Activated CD8-positive, alpha-beta memory T cell treated with anti-CD3 and anti-CD28 coated beads, Interleukin-2, amount 50 U/mL, for 24 hours (primary cell): ENCODE data around the gene CNR1.

ENCODE experiments used
- DNase-seq: peaks from one replicate; pipeline ENCODE4 v3.0.0-alpha.2; 2020; ENCODE audit errors: extremely low read depth

CNR1 gene

DNA sequence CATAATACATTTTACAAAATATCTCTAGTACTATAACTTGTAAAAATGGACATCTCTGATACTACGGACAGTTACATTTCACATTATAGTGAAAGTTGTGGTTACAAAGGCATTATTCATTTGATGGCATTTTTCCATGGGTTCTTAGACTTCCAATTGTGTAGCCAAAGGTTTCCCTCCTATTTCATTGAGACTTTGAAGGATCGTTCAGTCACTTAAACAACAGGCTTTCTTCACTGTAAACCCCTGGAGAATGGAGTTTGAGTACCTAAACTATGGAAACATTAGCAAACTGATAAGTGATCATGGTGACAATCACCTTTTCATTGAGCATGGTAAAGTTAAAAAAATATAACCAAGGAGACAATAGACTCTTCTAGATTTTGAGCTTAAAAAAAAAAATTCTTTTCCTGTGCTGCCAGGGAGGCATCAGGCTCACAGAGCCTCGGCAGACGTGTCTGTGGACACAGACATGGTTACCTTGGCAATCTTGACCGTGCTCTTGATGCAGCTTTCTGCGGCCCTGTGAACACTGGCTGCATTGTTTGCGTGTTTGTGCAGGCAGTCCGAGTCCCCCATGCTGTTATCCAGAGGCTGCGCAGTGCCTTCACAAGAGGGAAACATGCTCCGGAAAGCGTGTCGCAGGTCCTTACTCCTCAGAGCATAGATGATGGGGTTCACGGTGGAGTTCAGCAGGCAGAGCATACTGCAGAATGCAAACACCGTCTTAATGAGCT is 22.6 kb downstream of the CNR1 start:
- DNase-seq: no peak

DNA sequence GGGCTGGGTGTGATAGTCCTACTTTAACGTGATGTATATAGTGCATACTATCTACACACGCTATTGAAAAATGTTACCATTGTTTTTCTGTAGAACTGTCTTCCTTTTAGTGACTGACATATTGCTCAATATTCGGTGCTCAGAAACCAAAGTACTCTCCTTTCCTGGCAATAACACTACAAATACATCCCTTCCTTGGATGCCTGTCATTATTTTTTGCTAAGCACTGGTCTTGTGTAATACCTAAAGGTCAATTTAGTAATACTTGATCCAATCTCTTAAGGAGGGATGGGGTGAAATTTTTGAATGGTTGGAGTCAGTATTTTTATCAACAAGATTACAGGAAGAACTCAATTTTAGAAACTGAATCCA is 23.9 kb downstream of the CNR1 start:
- no peak for DNase-seq

DNA sequence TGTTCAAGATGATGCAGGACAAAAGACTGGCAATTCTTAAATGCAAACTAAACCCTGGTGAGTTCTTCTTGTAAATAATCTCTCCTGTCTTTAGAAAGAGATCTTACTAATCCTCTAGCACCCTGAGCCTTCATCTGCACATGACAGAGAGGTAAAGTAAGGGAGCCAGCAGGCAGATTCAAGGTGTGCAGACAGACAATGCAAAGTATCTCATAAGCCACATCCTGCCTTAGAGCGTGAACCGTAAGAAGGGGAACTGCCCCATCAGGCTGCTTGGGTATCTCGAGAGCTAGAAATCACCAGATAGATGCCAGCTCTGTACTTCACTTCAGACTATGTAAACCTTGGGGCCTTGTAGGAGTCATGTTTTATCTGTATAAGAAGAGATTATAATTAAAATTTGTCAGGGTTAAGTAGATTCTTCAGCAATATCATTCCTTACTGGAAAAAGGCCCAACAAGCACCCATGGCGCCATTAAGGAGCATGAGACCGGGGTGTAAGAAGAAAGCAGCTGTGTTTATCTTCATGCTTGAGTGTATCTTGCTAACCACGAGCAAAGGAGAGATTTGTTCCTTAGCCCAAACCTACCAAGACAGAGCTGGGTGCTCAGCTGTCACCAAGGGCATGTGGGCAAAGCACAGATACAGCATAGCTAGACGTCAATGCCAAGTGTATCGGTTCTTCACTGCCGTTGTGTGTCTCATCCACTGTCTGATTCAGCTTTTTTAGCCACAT is 24.4 kb downstream of the CNR1 start:
- no peak for DNase-seq

DNA sequence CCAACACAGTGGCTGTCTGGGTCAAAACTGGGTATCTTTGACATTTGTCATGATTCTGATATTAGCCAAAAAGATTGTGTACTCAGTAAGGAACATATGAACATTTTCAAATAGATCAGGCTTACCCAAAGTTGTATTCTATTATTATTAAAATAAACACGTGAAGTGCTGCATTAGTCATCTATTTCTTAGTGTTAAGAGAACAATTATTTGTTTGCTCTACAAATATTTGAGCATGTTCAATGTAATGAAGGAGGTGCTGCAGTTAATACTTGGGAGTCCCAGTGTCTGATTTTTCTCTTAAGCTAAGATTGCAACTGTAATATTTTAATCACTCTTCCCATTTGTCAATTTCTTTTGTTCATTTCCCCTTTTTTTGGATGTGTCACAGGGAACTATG is 28.2 kb downstream of the CNR1 start:
- no peak for DNase-seq

DNA sequence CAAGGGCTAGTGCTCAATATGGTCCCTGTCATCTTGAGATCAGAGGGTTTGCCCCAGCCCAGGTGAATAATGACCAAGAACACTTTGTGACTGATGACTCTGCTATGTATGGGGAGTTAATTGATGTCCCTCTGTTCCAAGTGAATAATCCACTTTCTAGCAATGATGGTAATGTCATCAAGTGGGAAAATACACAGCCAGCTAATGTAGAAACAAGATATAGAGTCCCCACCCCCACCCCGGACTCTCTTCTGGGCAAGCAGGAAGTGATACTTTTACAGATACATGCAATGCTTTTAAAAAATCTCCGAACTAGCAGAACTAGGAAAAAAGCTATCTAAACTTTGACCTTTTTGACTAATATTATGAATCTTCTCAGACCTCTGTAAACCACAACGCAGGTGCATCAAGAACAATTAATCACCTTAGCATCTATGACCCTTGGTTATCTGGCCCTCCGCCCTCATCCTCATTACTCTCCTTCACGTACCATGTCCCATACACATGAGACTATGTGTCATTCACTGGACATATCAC is 30.5 kb downstream of the CNR1 start:
- DNase-seq: no peak

DNA sequence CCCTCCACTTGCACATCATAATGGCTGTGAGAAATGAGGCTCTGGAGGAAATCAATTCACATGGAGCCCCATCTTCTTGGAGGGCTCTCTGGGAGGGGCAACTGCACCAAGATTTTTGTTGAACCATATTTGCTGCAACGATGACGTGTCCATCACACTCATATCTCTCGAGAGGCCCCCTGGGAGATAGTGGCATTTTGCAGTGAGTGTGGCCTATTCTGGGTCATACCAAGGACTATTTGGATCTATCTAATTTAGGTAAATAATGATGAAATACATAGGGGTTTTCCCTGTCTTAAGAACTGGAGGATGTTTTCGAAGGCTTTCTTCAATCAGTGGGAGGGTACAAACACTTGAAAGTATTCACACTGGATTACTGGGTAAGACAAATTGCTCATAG is 31.6 kb downstream of the CNR1 start:
- no peak for DNase-seq

DNA sequence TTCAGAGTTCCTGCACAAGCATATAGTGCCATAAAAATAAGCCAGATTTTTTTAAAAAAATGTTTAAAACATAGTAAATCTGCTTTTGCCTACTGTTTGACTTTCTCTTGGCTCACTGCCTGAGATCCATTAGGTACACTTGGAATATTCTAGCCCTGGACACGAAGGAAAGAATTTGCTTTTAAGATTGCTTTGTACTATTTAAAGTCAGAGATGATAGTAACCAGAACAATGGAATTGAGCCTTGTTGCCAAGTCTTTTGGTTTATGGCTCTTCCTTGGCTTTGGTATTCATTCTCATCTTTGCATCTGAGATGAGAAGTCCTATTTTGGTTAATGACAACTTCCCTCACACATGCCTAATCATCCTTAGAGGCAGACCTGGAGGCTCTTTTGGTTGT is 32.4 kb downstream of the CNR1 start:
- DNase-seq: no peak

DNA sequence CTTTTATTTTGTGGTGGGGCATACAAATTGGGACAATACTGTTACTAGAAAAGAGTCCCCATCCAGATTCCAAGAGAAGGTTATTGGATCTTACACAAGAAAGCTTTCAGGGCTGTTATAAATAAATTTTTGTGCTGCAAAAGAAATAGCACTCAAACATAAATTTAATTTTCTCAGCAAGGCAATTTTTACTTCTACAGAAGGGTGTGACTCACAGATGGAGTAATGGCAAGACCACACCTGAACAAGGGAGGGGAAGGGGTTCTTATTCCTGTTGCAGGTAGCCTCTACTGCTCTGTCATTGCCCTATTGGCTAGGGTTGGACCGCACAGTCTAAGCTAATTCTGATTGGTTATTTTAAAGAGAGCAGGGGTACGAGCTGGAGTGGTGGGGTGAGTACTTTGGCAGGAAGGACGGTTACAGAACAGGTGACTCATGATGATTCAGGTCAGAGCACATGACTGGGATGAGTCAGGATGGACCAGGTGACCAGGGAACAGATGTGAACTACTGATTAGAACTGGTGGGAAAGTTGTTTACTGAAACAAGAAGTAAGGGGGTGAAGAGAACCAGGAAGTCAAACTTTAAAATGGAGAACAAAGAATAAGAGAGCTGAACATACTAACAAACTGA is 41.1 kb downstream of the CNR1 start:
- DNase-seq: no peak

DNA sequence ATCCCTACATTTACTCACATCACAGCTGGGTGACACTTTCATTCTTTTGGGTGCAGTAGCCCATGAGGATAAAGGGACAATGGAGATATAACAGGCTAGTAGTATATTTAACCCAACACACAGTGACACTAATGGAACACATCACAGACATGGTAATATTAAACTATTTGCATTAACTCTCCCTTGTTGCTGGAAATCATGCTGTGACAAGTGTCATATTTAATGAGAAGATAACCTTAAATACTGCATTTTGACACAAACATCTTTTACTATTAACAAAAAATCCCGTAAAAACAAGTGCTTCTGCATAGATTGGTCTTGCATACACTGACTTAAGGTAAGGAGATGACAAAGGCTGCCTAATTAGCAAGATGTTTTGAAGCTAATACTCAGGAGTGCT is 45.5 kb downstream of the CNR1 start:
- no peak for DNase-seq

DNA sequence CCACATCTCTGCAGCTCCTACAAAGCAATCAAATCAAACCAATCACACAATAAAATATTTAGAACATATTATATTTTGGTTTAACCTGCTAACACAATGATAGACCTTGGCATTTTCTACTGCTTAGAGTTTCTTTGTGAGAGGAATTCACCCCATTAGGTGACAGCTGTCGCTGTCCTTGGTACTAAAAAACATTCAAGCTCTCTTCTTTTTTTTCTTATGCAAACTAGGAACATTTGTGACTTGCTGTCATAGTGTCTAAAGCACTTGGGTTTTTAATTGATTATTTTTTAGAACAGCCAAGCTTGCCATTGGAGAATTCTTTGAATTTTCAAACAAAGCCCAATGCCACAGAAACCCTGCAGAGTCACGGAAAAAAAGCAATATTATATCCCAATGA is 46.4 kb downstream of the CNR1 start:
- DNase-seq: no peak

DNA sequence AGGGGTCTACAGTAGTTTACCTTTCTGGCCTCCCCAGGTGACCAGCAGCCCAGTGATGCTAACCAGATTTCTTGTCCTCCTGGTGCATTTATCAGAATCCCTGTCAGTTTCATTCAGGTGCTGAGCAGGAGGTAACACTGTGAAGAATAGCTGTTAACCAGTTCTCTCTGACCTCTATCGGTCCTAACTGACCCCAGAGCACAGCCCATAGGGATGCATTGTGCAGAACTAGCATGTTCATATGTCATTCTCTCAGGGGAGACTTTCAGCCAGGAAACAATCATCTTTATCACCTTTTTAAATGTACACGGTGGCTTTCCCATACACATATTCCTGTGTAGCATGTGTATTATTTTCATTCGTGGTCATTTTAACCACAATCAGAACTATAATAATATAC is 49.9 kb downstream of the CNR1 start:
- DNase-seq: no peak

DNA sequence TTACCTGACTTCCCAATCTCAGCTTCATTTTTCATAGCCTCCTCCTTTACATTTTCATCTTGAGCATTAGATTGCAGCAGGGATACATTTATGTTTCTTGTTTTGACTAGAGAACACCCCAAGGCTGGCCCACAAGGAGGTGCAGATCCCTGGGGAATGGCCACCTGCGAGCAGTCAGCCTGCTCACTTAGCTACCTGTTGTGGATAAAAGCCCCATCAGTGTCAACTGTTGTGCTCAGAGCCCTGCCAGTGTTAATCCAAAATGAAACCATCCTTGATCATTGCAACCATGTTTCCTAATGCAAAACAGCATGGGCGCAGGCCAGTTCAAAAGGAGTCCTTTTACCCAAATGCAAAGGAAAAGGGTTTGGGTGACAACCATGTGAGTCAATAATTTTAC is 50.8 kb downstream of the CNR1 start:
- no peak for DNase-seq

DNA sequence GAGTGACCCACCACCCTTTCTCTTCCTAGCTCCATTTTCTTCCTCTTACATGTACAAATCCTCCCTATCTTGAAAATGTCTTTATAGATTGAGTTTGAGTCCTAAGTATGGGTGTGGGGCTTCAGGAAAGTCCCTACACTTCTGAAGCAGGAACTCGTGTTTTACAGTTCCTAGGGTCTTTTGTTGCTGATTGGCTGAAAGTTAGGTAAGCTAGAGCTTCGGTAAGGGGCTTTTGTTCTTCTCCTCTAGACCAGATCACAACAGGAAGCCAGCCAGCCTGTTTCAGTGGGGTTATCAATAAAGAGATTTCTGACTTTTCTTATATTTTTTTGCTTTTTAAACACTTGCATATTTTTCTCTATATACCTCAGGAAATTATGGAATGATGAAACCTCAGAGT is 51.3 kb downstream of the CNR1 start:
- DNase-seq: no peak

DNA sequence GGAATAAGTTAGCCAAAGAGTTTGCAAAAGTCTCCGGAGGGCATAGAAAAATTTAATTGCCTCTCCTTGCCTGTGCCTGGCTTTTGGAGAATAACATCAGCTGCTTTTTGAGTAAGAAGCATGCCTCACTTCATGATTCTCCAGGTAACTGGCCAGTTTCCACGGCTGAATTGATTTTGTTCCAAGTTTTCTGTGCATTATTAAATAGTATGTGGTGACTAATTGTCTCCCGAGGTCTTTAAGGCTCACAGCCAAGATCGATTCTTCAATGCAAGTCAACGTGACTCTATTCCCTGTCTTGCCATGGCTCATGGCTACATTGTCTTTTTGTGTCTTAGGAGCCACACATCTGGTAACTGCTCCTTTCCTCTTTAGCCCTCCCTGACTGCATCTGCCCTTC is 54.2 kb downstream of the CNR1 start:
- no peak for DNase-seq

DNA sequence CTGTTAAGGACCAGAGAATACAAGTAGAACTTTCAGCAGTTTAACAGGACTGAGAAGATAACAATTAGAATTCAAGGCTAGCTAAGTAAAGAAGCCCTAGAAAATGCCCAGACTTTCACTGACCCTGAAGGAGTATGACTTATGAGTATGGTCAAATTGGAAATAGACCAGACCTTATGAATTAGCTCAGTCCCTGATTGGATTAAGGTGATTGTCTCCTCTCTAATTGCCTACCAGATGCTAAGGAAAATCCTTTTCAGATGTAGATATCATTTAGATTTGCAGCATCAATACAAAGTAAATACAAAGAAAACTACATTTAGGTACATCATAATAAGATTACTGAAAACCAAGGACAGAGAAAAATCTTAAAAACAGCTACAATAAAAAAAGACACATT is 58.9 kb downstream of the CNR1 start:
- no peak for DNase-seq

DNA sequence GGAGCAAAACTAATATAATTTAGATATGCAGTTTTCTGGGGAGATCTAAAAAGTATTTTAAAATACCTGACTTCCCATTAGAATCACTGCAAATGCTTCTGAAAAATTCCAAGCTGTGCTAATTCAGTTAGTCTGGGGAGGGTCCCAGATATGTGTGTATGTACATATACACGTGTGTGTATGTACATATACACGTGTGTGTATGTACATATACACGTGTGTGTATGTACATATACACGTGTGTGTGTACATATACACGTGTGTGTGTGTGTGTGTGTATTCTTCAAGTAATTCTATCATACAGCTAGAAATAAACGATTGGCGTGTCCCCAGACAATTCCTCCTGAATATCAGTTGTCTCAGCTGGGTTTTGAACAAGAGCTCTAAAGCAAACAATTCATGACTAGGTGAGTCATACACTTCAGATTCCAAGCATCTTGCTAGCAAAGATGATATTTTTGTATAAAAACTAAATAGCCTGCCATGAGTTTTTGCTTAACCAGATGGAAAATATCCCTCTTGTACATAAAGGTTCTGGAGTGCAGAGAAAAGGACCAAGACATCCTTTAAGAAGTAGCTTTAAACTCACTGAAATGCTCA is 60.3 kb downstream of the CNR1 start:
- DNase-seq: no peak
